Pancreas (tissue), 10 donors: ENCODE measurements around the gene KIAA0319L. TPM values are rescaled to one million over a fixed set of nuclear protein-coding genes. Genes with fewer than 3 reads are reported as not detected.

Experiments
- ATAC-seq, 4 donors: fragments of 200-7000 bp; cut with Tn5 transposase; one replicate each; pipeline versions ENCODE4 v1.8.0 to v1.9.1; 2020; ENCODE audit warnings: mild to moderate bottlenecking in 4 of 4, moderate library complexity in 4 of 4
- DNase-seq, 6 donors: peaks; one replicate each; pipeline ENCODE4 v3.0.0-alpha.2; 2020
- FAIRE-seq: peaks from 2 replicates; lab custom pipeline; 2012; peaks lifted over from hg19 to GRCh38; lab: Jason Lieb, UNC
- H3K27ac ChIP-seq, 4 donors: fragments of 200-600 bp; sonication (generic); 1 replicate in 3 of 4; 2 replicates in 1 of 4; pipeline versions ENCODE4 v1.5.0 to v1.8.0; 2020
- H3K27me3 ChIP-seq, 4 donors: fragments of 200-600 bp; one replicate each; pipeline ENCODE4 v1.8.0; 2021
- H3K36me3 ChIP-seq, 3 donors: fragments of 200-600 bp; sonication (generic) in 1 of 3; one replicate each; pipeline versions ENCODE4 v1.5.0 to v1.8.0; 2020 to 2021
- H3K4me1 ChIP-seq, 3 donors: fragments of 200-600 bp; one replicate each; pipeline ENCODE4 v1.8.0; 2021
- H3K4me3 ChIP-seq, 4 donors: fragments of 200-600 bp; sonication (generic) in 2 of 4; one replicate each; pipeline versions ENCODE4 v1.5.0 to v1.8.0; 2020 to 2021
- H3K9me3 ChIP-seq, 4 donors: fragments of 200-600 bp; one replicate each; pipeline ENCODE4 v1.8.0; 2021
- CTCF ChIP-seq, 4 donors: fragments of 200-600 bp; sonication (generic) in 3 of 4; IDR thresholded peaks; one replicate each; pipeline versions ENCODE4 v1.5.0 to v1.8.0; 2021; ENCODE audit warnings: antibody characterized with exemption in 4 of 4
- WGBS, 2 donors: extraction: QIAGEN DNeasy Blood & Tissue Kit; methylation state at CpG; one replicate each; pipeline ENCODE4 v1.1.7; 2013; 5-methylcytosine and 5-hydroxymethylcytosine counted together
- intact Hi-C, 3 donors: fragments of 100-400 bp; cut with DNase I; formaldehyde crosslinking; loops; one replicate each; pipeline versions ENCODE4 v1.11.1 to v1.14.2; 2022
- polyA plus RNA-seq, 2 donors: library from polyadenylated mRNA; stranded (reverse); fragments of 200-250 nt; gene quantifications; one replicate each; pipeline ENCODE4 v1.2.3, GENCODE V29; 2013
- total RNA-seq, 6 donors: library from RNA; stranded (reverse); fragmentation: NEBNext Ultra II Directional in 4 of 6; extraction: Animal tissue kit (Norgen Biotek cat#: 25700) in 4 of 6; gene quantifications; one replicate each; pipeline versions ENCODE4 v1.2.1 to v1.2.4, GENCODE V29; 2021 to 2023
- donor health status: healthy with polysubstance abuse.
- donor health status: DM: no; HTN: no; CAD: no; lungs with moderate emphysema.
- donor health status: DM: no; HTN: no; CAD: no.
- donor health status: control.
- donor health status: control.
- donor health status: Bipolar disorder and iron deficiency.
- donor health status: DM: yes; HTN: yes; CAD: no.
- donor health status: DM: no; HTN: no; CAD: no.
- donor health status: DM: no; HTN: no; CAD: no.
- donor health status: DM: yes; HTN: yes; CAD: no.

KIAA0319L gene
- total and polyA plus RNA-seq, 8 donors: 22.9 to 50.8 (median 44.1) TPM

GRCh38 chr1:35536556-35537162 is 20.5 kb downstream of the KIAA0319L start:
- H3K9me3 ChIP-seq: no peaks in the 10 kb centered on the region
- no peaks in the 10 kb centered on the region for H3K36me3 ChIP-seq
- ATAC-seq (no peak), DNase-seq (no peak), FAIRE-seq (no peak)
- no peak overlapping the region for H3K27ac ChIP-seq
- no peak overlapping the region for H3K4me3 ChIP-seq
- intact Hi-C loops: no loop called here
- peaks cover 0 to 15% (median 8%) of the 10 kb centered on the region in 3 donors for H3K4me1 ChIP-seq
- no peaks in the 10 kb centered on the region for H3K27me3 ChIP-seq
- WGBS, 2 donors: 89 to 100% methylated on average over 2 of the region's 2 CpGs
- TF ChIP-seq CTCF (IDR thresholded peaks at IDR 0.05): no peak

GRCh38 chr1:35535243-35535642 is 22.0 kb downstream of the KIAA0319L start:
- Histone ChIP-seq H3K4me1 (peaks cover 0 to 15% (median 8%) of the 10 kb centered on the region in 3 donors), H3K36me3 (peaks cover 0 to 8% (median 0%) of the 10 kb centered on the region in 3 donors), H3K27me3 (no peaks in the 10 kb centered on the region), H3K27ac (no peak overlapping the region), H3K4me3 (no peak overlapping the region), H3K9me3 (no peaks in the 10 kb centered on the region)
- no peak for ATAC-seq
- no peak for DNase-seq
- no peak for TF ChIP-seq CTCF (IDR thresholded peaks at IDR 0.05)
- FAIRE-seq: no peak
- intact Hi-C loops: no loop called here

GRCh38 chr1:35533586-35533985 is 23.6 kb downstream of the KIAA0319L start:
- DNase-seq (no peak), FAIRE-seq (no peak), ATAC-seq (no peak)
- Histone ChIP-seq H3K27ac (no peak overlapping the region), H3K4me1 (peaks cover 0 to 9% (median 0%) of the 10 kb centered on the region in 3 donors), H3K27me3 (no peaks in the 10 kb centered on the region), H3K36me3 (peaks cover 0 to 8% (median 0%) of the 10 kb centered on the region in 3 donors), H3K9me3 (no peaks in the 10 kb centered on the region), H3K4me3 (no peak overlapping the region)
- no peak for TF ChIP-seq CTCF (IDR thresholded peaks at IDR 0.05)
- 8 to 18% methylated on average over 1 of the region's 1 CpG for WGBS, 2 donors
- intact Hi-C loops: no loop called here

- TF ChIP-seq CTCF (IDR thresholded peaks at IDR 0.05): no peak
- 83 to 84% methylated on average over 1 of the region's 1 CpG for WGBS, 2 donors
- FAIRE-seq (no peak), ATAC-seq (no peak), DNase-seq (no peak)
- Histone ChIP-seq H3K27ac (no peak overlapping the region), H3K36me3 (peaks cover 0 to 8% (median 0%) of the 10 kb centered on the region in 3 donors), H3K4me1 (peaks cover 0 to 9% (median 0%) of the 10 kb centered on the region in 3 donors), H3K9me3 (no peaks in the 10 kb centered on the region), H3K4me3 (no peak overlapping the region), H3K27me3 (no peaks in the 10 kb centered on the region)
- intact Hi-C loops: no loop called here
Observed at GRCh38 chr1:35532497-35533223, 24.5 kb downstream of the KIAA0319L start.

- FAIRE-seq (no peak), ATAC-seq (no peak), DNase-seq (peak in 1 of 6 donors; percentile 31)
- Histone ChIP-seq H3K36me3 (peaks cover 0 to 8% (median 0%) of the 10 kb centered on the region in 3 donors), H3K9me3 (no peaks in the 10 kb centered on the region), H3K4me1 (peaks cover 0 to under 1% (median 0%) of the 10 kb centered on the region in 3 donors), H3K4me3 (no peak overlapping the region), H3K27me3 (no peaks in the 10 kb centered on the region), H3K27ac (no peak overlapping the region)
- intact Hi-C loops: no loop called here
- WGBS, 2 donors: 86 to 92% methylated on average over 6 of the region's 6 CpGs
- no peak for TF ChIP-seq CTCF (IDR thresholded peaks at IDR 0.05)
Observed at GRCh38 chr1:35531368-35531767, 25.8 kb downstream of the KIAA0319L start.
